HepG2 (cell line): Measurements from ENCODE around the gene DCDC2. TPM values are rescaled to one million over a fixed set of nuclear protein-coding genes. Genes with fewer than 3 reads are reported as not detected.

ENCODE experiments used
- BORCS8-MEF2B ChIP-seq: sonication (generic); formaldehyde crosslinking; IDR thresholded peaks from 2 replicates; pipeline ENCODE4 v1.8.0; 2022; ENCODE audit warnings: mild to moderate bottlenecking, missing genetic modification reagents
- CENPX ChIP-seq: sonication (generic); formaldehyde crosslinking; IDR thresholded peaks from 2 replicates; pipeline ENCODE4 v1.9.0; 2021; ENCODE audit warnings: mild to moderate bottlenecking, missing genetic modification reagents, moderate library complexity
- FOXO1 ChIP-seq: sonication (generic); formaldehyde crosslinking; IDR thresholded peaks from 2 replicates; pipeline ENCODE4 v1.4.0; 2020; ENCODE audit warnings: missing genetic modification reagents
- GPN1 ChIP-seq: sonication (generic); formaldehyde crosslinking; IDR thresholded peaks from 2 replicates; pipeline ENCODE4 v1.5.1; 2020; ENCODE audit warnings: missing genetic modification reagents, borderline replicate concordance
- HMGA1 ChIP-seq: sonication (generic); formaldehyde crosslinking; conservative IDR thresholded peaks from 2 replicates; pipeline ENCODE4 v1.4.0; 2020; ENCODE audit warnings: missing genetic modification reagents
- JUNB ChIP-seq: sonication (generic); formaldehyde crosslinking; IDR thresholded peaks from 2 replicates; pipeline ENCODE4 v1.8.0; 2022; ENCODE audit warnings: missing genetic modification reagents, mild to moderate bottlenecking, borderline replicate concordance
- KAT2B ChIP-seq: fragments of 150-350 bp; IDR thresholded peaks from 2 replicates; pipeline ENCODE4 v1.6.1; 2014; ENCODE audit warnings: low read depth, low read length, borderline replicate concordance
- NFKBIZ ChIP-seq: IDR thresholded peaks from 2 replicates; pipeline ENCODE4 v1.6.1; 2018; ENCODE audit warnings: missing genetic modification reagents, missing compliant biosample characterization
- PAX8 ChIP-seq: sonication (generic); formaldehyde crosslinking; IDR thresholded peaks from 2 replicates; pipeline ENCODE4 v1.8.0; 2022; ENCODE audit warnings: mild to moderate bottlenecking, missing genetic modification reagents, borderline replicate concordance
- REL ChIP-seq: sonication (generic); formaldehyde crosslinking; conservative IDR thresholded peaks from 2 replicates; pipeline ENCODE4 v1.8.0; 2022; ENCODE audit warnings: mild to moderate bottlenecking, missing genetic modification reagents, moderate library complexity
- RXRB ChIP-seq: IDR thresholded peaks from 2 replicates; pipeline ENCODE4 v1.6.1; 2016; ENCODE audit warnings: borderline replicate concordance, missing genetic modification reagents, missing compliant biosample characterization
- STAG1 ChIP-seq: sonication (generic); formaldehyde crosslinking; IDR thresholded peaks from 2 replicates; pipeline ENCODE4 v1.4.0; 2020; ENCODE audit warnings: missing genetic modification reagents
- ZBTB21 ChIP-seq: sonication (generic); formaldehyde crosslinking; IDR thresholded peaks from 2 replicates; pipeline ENCODE4 v1.4.0; 2020; ENCODE audit warnings: missing genetic modification reagents
- ZKSCAN8 ChIP-seq: IDR thresholded peaks from 2 replicates; pipeline ENCODE4 v1.6.1; 2016; ENCODE audit warnings: borderline replicate concordance, missing genetic modification reagents, missing compliant biosample characterization
- ZNF30 ChIP-seq: sonication (generic); formaldehyde crosslinking; IDR thresholded peaks from 2 replicates; pipeline ENCODE4 v1.5.0; 2020; ENCODE audit warnings: mild to moderate bottlenecking, missing genetic modification reagents
- ZNF326 ChIP-seq: sonication (generic); formaldehyde crosslinking; IDR thresholded peaks from 2 replicates; pipeline ENCODE4 v1.4.0; 2020; ENCODE audit warnings: missing genetic modification reagents, borderline replicate concordance
- ZNF720 ChIP-seq: sonication (generic); formaldehyde crosslinking; IDR thresholded peaks from 2 replicates; pipeline ENCODE4 v1.4.0; 2020; ENCODE audit warnings: missing genetic modification reagents
- ZNF773 ChIP-seq: sonication (generic); formaldehyde crosslinking; IDR thresholded peaks from 2 replicates; pipeline ENCODE4 v1.4.0; 2020; ENCODE audit warnings: missing genetic modification reagents, borderline replicate concordance
- polyA plus RNA-seq, 8 experiments: library from polyadenylated mRNA; depleted of rRNA in 3 of 8; stranded (reverse) in 7 of 8; unstranded in 1 of 8; fragments of >200 nt; fragmentation: Illumina TruSeq in 4 of 8; extraction: Trizol in 4 of 8; gene quantifications; 2 replicates each; pipeline versions ENCODE4 v1.2.1 to v1.2.3, GENCODE V29; 2011 to 2016; ENCODE audit warnings: low read depth in 4 of 8, missing spikeins in 1 of 8, mixed read lengths in 1 of 8; ENCODE audit not compliant: insufficient read depth in 1 of 8
- total RNA-seq, 5 experiments: library from RNA; depleted of rRNA; stranded (reverse); fragments of >200 nt; fragmentation: Illumina TruSeq; extraction: Trizol; gene quantifications; 2 replicates each; pipeline ENCODE4 v1.2.3, GENCODE V29; 2016; ENCODE audit warnings: low read depth in 1 of 5
- TF ChIP-seq, protein P1 (sequence below): sonication (generic); formaldehyde crosslinking; conservative IDR thresholded peaks from 2 replicates; pipeline ENCODE4 v1.4.0; 2020; ENCODE audit warnings: mild to moderate bottlenecking, missing genetic modification reagents, moderate library complexity
- TF ChIP-seq, protein P2 (sequence below): sonication (generic); formaldehyde crosslinking; IDR thresholded peaks from 2 replicates; pipeline ENCODE4 v1.8.0; 2023; ENCODE audit warnings: mild to moderate bottlenecking, missing genetic modification reagents
- TF ChIP-seq, protein P3 (sequence below): sonication (generic); IDR thresholded peaks from 2 replicates; pipeline ENCODE4 v1.6.1; 2016; ENCODE audit warnings: low read depth, borderline replicate concordance
- TF ChIP-seq, protein P4 (sequence below): sonication (generic); formaldehyde crosslinking; conservative IDR thresholded peaks from 2 replicates; pipeline ENCODE4 v1.8.1; 2023; ENCODE audit warnings: missing genetic modification reagents

Gene DCDC2
- total and polyA plus RNA-seq, 2 of the 13 experiments (the other 11 are each of a cell fraction or from before 2014, with no cell fraction given), result 9.0 to 36.2 TPM

DNA sequence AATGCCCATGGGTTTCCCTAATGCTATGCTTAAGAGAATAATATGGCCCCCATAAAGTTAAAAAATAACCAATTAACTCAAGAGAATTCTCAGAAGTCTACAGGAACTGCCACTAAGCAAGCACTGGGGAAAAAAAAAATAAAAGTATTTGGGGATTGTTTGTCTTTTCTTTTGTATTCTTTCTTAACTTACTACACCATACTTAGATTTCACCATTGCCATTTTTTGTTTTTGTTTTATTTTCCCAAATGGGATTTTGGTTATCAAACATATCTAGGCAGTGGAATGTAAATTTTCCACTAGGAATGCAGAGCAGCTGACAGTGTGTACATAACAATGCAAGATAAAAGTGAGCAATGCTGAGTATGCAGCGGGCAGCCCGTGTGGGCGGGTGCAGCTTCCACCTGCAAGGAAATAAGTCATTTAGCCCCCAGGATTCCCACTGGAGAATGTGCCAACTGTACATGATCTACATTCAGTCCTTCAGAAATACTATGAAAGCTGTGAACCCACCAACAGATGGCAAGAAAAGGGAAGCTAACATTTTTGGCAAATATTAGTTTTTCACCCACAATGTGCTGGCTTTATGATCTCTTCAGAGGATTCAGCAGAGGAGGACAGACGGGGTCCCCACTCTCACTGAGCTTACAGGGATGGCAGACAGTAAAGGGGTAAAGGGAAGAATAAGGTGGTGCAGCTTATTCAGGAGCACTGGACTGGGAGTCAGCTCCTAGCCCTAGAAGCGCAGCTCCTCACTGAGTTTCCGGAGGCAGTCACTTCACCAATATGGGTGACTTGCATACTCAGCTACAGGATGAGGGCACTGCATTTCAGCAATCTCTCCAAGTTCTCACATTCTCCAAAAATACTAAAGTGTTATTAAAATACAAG, 44.4 kb downstream of the DCDC2 start (continued):
- TF ChIP-seq ZBTB21 (CRISPR knock-in tag) (no peak), PAX8 (CRISPR knock-in tag) (no peak), RXRB (peak; percentile 70), NFKBIZ (peak; percentile 49; the same call in 1 of the 2 replicates), ZNF773 (CRISPR knock-in tag) (no peak), REL (CRISPR knock-in tag) (no peak), KAT2B (no peak), CENPX (no peak), BORCS8-MEF2B (CRISPR knock-in tag) (no peak), FOXO1 (CRISPR knock-in tag) (peak; percentile 73; the same call in 1 of the 2 replicates), HMGA1 (CRISPR knock-in tag) (no peak), STAG1 (CRISPR knock-in tag) (peak; percentile 17; the same call in 1 of the 2 replicates), ZNF326 (no peak), ZNF720 (CRISPR knock-in tag) (no peak), ZKSCAN8 (CRISPR knock-in tag) (no peak), ZNF30 (CRISPR knock-in tag) (no peak), JUNB (CRISPR knock-in tag) (no peak; the same call in 1 of the 2 replicates), GPN1 (CRISPR knock-in tag) (no peak)
- TF ChIP-seq, protein P1, sequence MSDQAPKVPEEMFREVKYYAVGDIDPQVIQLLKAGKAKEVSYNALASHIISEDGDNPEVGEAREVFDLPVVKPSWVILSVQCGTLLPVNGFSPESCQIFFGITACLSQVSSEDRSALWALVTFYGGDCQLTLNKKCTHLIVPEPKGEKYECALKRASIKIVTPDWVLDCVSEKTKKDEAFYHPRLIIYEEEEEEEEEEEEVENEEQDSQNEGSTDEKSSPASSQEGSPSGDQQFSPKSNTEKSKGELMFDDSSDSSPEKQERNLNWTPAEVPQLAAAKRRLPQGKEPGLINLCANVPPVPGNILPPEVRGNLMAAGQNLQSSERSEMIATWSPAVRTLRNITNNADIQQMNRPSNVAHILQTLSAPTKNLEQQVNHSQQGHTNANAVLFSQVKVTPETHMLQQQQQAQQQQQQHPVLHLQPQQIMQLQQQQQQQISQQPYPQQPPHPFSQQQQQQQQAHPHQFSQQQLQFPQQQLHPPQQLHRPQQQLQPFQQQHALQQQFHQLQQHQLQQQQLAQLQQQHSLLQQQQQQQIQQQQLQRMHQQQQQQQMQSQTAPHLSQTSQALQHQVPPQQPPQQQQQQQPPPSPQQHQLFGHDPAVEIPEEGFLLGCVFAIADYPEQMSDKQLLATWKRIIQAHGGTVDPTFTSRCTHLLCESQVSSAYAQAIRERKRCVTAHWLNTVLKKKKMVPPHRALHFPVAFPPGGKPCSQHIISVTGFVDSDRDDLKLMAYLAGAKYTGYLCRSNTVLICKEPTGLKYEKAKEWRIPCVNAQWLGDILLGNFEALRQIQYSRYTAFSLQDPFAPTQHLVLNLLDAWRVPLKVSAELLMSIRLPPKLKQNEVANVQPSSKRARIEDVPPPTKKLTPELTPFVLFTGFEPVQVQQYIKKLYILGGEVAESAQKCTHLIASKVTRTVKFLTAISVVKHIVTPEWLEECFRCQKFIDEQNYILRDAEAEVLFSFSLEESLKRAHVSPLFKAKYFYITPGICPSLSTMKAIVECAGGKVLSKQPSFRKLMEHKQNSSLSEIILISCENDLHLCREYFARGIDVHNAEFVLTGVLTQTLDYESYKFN (CRISPR knock-in tag), result peak; percentile 89
- TF ChIP-seq, protein P2, sequence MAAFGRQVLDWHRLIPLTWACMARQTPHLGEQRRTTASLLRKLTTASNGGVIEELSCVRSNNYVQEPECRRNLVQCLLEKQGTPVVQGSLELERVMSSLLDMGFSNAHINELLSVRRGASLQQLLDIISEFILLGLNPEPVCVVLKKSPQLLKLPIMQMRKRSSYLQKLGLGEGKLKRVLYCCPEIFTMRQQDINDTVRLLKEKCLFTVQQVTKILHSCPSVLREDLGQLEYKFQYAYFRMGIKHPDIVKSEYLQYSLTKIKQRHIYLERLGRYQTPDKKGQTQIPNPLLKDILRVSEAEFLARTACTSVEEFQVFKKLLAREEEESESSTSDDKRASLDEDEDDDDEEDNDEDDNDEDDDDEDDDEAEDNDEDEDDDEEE (CRISPR knock-in tag), result no peak
- TF ChIP-seq, protein P3, sequence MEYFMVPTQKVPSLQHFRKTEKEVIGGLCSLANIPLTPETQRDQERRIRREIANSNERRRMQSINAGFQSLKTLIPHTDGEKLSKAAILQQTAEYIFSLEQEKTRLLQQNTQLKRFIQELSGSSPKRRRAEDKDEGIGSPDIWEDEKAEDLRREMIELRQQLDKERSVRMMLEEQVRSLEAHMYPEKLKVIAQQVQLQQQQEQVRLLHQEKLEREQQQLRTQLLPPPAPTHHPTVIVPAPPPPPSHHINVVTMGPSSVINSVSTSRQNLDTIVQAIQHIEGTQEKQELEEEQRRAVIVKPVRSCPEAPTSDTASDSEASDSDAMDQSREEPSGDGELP, result peak; percentile 100
- TF ChIP-seq, protein P4, sequence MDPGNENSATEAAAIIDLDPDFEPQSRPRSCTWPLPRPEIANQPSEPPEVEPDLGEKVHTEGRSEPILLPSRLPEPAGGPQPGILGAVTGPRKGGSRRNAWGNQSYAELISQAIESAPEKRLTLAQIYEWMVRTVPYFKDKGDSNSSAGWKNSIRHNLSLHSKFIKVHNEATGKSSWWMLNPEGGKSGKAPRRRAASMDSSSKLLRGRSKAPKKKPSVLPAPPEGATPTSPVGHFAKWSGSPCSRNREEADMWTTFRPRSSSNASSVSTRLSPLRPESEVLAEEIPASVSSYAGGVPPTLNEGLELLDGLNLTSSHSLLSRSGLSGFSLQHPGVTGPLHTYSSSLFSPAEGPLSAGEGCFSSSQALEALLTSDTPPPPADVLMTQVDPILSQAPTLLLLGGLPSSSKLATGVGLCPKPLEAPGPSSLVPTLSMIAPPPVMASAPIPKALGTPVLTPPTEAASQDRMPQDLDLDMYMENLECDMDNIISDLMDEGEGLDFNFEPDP, result no peak
